GM12873 (cell line): ENCODE data around the gene SRRM4.

Experiments used
- CTCF ChIP-seq: IDR thresholded peaks from 2 replicates; pipeline ENCODE4 v1.5.1; 2012; ENCODE audit warnings: low read depth, mild to moderate bottlenecking, moderate library complexity, low read length, control low read depth; ENCODE audit not compliant: insufficient read depth; ENCODE audit errors: missing control alignments

Gene SRRM4

GRCh38 chr12:119052001-119052400, 70.7 kb downstream of the SRRM4 start:
- no peak for TF ChIP-seq CTCF

- no peak for TF ChIP-seq CTCF
Measured at GRCh38 chr12:119055977-119056376, 74.6 kb downstream of the SRRM4 start.

GRCh38 chr12:119060847-119061796, 79.8 kb downstream of the SRRM4 start:
- TF ChIP-seq CTCF: no peak

GRCh38 chr12:119068129-119068856, 87.0 kb downstream of the SRRM4 start:
- TF ChIP-seq CTCF: no peak

- no peak for TF ChIP-seq CTCF
Measured at GRCh38 chr12:119069147-119069642, 87.9 kb downstream of the SRRM4 start.

GRCh38 chr12:119071176-119071575, 89.8 kb downstream of the SRRM4 start:
- TF ChIP-seq CTCF: no peak

GRCh38 chr12:119071638-119072231, 90.4 kb downstream of the SRRM4 start:
- no peak for TF ChIP-seq CTCF
